K562 (cell line): Measurements from ENCODE around the gene ADCYAP1. TPM values are rescaled to one million over a fixed set of nuclear protein-coding genes. Genes with fewer than 3 reads are reported as not detected.
A peak's percentile ranks its signal among the peaks of the same experiment; 100 is the strongest.

ENCODE experiments used
- ATAC-seq: fragments of 200-7000 bp; cut with Tn5 transposase; 3 replicates; pipeline ENCODE4 v1.9.1; 2020; ENCODE audit warnings: moderate library complexity
- BruUV-seq: library from RNA; stranded (reverse); fragments of 400-500 nt; replicated peaks from 2 replicates; lab custom pipeline; 2021; lab: Mats Ljungman, UMichigan
- CTCF ChIA-PET: fragments of 300-600 bp; formaldehyde crosslinking; extraction: SDS; loops from one replicate; lab custom pipeline; 2021; ENCODE audit warnings: low intra/inter-chr PET ratio; lab: Yijun Ruan, JAX
- POLR2A ChIA-PET: fragments of 300-600, 350-650 bp; sonication (Branson Sonifier 250); formaldehyde crosslinking; extraction: SDS; loops from one replicate; lab custom pipeline; 2021; ENCODE audit warnings: antibody characterized with exemption, inconsistent platforms; lab: Yijun Ruan, JAX
- DNase-seq, 4 experiments: peaks; one replicate each; pipeline versions ENCODE4 v3.0.0 to v3.0.0-alpha.2; 2011 to 2018; ENCODE audit warnings: low spot score in 3 of 4, mixed read lengths in 3 of 4; ENCODE audit errors: extremely low read depth in 1 of 4
- FAIRE-seq: peaks from 2 replicates; lab custom pipeline; 2011; peaks lifted over from hg19 to GRCh38; lab: Jason Lieb, UNC
- H2AFZ ChIP-seq: 2 replicates; pipeline ENCODE4 v1.6.0; 2011; ENCODE audit warnings: low read depth, low read length, control low read depth, inconsistent platforms
- H3K27ac ChIP-seq: fragments of 200-600 bp; 3 replicates; pipeline ENCODE4 v1.8.0; 2011; ENCODE audit warnings: low read depth, mild to moderate bottlenecking, control low read depth, inconsistent platforms, low read length, moderate library complexity, mixed read lengths; ENCODE audit errors: extremely low read depth
- H3K27me3 ChIP-seq, 2 experiments: fragments of 300-600 bp in 1 of 2; 2 replicates in 1 of 2; 3 replicates in 1 of 2; pipeline versions ENCODE4 v1.6.0 to v1.8.0; 2011; ENCODE audit warnings: inconsistent platforms in 2 of 2, low read length in 2 of 2, mild to moderate bottlenecking in 1 of 2, mixed read lengths in 1 of 2, moderate library complexity in 1 of 2; ENCODE audit not compliant: control insufficient read depth in 2 of 2, insufficient read depth in 2 of 2
- H3K36me3 ChIP-seq: fragments of 300-600 bp; 3 replicates; pipeline ENCODE4 v1.8.0; 2011; ENCODE audit warnings: mild to moderate bottlenecking, low read length, inconsistent platforms; ENCODE audit not compliant: control insufficient read depth, insufficient read depth
- H3K4me1 ChIP-seq, 2 experiments: fragments of 200-600 bp in 1 of 2; replicated peaks in 1 of 2; 2 replicates in 1 of 2; 3 replicates in 1 of 2; pipeline versions ENCODE4 v1.5.1 to v1.8.0; 2011; ENCODE audit warnings: inconsistent platforms in 2 of 2, low read length in 2 of 2, mild to moderate bottlenecking in 1 of 2, mixed read lengths in 1 of 2, moderate library complexity in 1 of 2; ENCODE audit not compliant: control insufficient read depth in 2 of 2, insufficient read depth in 2 of 2
- H3K4me2 ChIP-seq: 2 replicates; pipeline ENCODE4 v1.6.1; 2011; ENCODE audit warnings: low read length, control low read depth, inconsistent platforms, mixed read lengths; ENCODE audit not compliant: insufficient read depth
- H3K4me3 ChIP-seq: fragments of 200-600 bp; sonication (generic), shearing (Covaris generic); 2 replicates; pipeline ENCODE4 v1.5.1; 2016; ENCODE audit warnings: control low read depth, inconsistent platforms
- H3K79me2 ChIP-seq: fragments of 200-600 bp; 3 replicates; pipeline ENCODE4 v1.8.0; 2011; ENCODE audit warnings: low read length, inconsistent platforms; ENCODE audit not compliant: control insufficient read depth, insufficient read depth
- H3K9ac ChIP-seq, 2 experiments: 2 replicates each; pipeline versions ENCODE4 v1.6.0 to v1.6.1; 2011; ENCODE audit warnings: low read depth in 2 of 2, low read length in 2 of 2, control low read depth in 1 of 2, inconsistent platforms in 1 of 2, mild to moderate bottlenecking in 1 of 2, mixed read lengths in 1 of 2; ENCODE audit not compliant: insufficient read depth in 1 of 2
- H3K9me1 ChIP-seq: one replicate; pipeline ENCODE4 v1.6.0; 2011; ENCODE audit warnings: inconsistent platforms, mild to moderate bottlenecking, low read length, moderate library complexity; ENCODE audit not compliant: control insufficient read depth, insufficient read depth
- H3K9me3 ChIP-seq: replicated peaks from 2 replicates; pipeline ENCODE4 v1.5.1; 2011; ENCODE audit warnings: low read depth, low read length, inconsistent platforms; ENCODE audit not compliant: control insufficient read depth, insufficient read depth
- H4K20me1 ChIP-seq: replicated peaks from 2 replicates; pipeline ENCODE4 v1.6.1; 2011; ENCODE audit warnings: low read length, inconsistent platforms, mixed read lengths; ENCODE audit not compliant: control insufficient read depth, insufficient read depth
- FOSL1 ChIP-seq: fragments of 200-800 bp; sonication (Bioruptor generic); conservative IDR thresholded peaks from 2 replicates; pipeline ENCODE4 v1.6.1; 2016; ENCODE audit warnings: missing genetic modification characterization, missing compliant biosample characterization
- HDAC3 ChIP-seq: fragments of 450-650 bp; IDR thresholded peaks from 2 replicates; pipeline ENCODE4 v1.6.1; 2018; ENCODE audit warnings: borderline replicate concordance, mild to moderate bottlenecking, moderate library complexity; ENCODE audit not compliant: partially characterized antibody
- KLF10 ChIP-seq: fragments of 250-450 bp; sonication (Bioruptor Pico); IDR thresholded peaks from 2 replicates; pipeline ENCODE4 v1.6.1; 2021; ENCODE audit warnings: matching md5 sums
- MITF ChIP-seq: IDR thresholded peaks from 2 replicates; pipeline ENCODE4 v1.6.1; 2014; ENCODE audit warnings: antibody characterized with exemption
- NCOR1 ChIP-seq: fragments of 450-650 bp; IDR thresholded peaks from 2 replicates; pipeline ENCODE4 v1.6.1; 2016; ENCODE audit warnings: mild to moderate bottlenecking, moderate library complexity
- NFRKB ChIP-seq: fragments of 450-650 bp; IDR thresholded peaks from 2 replicates; pipeline ENCODE4 v1.6.1; 2016; ENCODE audit warnings: low read depth
- PHF20 ChIP-seq: fragments of 450-650 bp; IDR thresholded peaks from 2 replicates; pipeline ENCODE4 v1.6.1; 2018; ENCODE audit not compliant: partially characterized antibody
- POLR2AphosphoS2 ChIP-seq: IDR thresholded peaks from 2 replicates; pipeline ENCODE4 v1.6.1; 2012; ENCODE audit warnings: low read length, improper control_type of control experiment
- RFX1 ChIP-seq: fragments of 450-650 bp; IDR thresholded peaks from 2 replicates; pipeline ENCODE4 v1.6.1; 2016; ENCODE audit warnings: mild to moderate bottlenecking, moderate library complexity
- RREB1 ChIP-seq: fragments of 250-450 bp; sonication (Bioruptor Pico); IDR thresholded peaks from 2 replicates; pipeline ENCODE4 v1.4.0; 2020
- SAFB2 ChIP-seq: fragments of 200-400 bp; formaldehyde crosslinking; IDR thresholded peaks from 2 replicates; pipeline ENCODE4 v1.6.1; 2018; ENCODE audit warnings: borderline replicate concordance, low read length, low read depth, moderate library complexity; ENCODE audit not compliant: severe bottlenecking
- SUPT5H ChIP-seq: fragments of 450-650 bp; IDR thresholded peaks from 2 replicates; pipeline ENCODE4 v1.6.1; 2016
- TBL1XR1 ChIP-seq, 2 experiments: IDR thresholded peaks; 2 replicates each; pipeline ENCODE4 v1.6.1; 2012; ENCODE audit warnings: improper control_type of control experiment in 2 of 2, low read length in 2 of 2, mild to moderate bottlenecking in 1 of 2
- ZNF224 ChIP-seq: sonication (generic); formaldehyde crosslinking; IDR thresholded peaks from 2 replicates; pipeline ENCODE4 v1.8.0; 2022; ENCODE audit warnings: mild to moderate bottlenecking, missing genetic modification reagents
- ZNF263 ChIP-seq: sonication (generic); formaldehyde crosslinking; IDR thresholded peaks from 2 replicates; pipeline ENCODE4 v1.8.0; 2022; ENCODE audit warnings: mild to moderate bottlenecking, missing genetic modification reagents, borderline replicate concordance
- ZNF589 ChIP-seq: fragments of 200-800 bp; sonication (Bioruptor generic); IDR thresholded peaks from 2 replicates; pipeline ENCODE4 v1.6.1; 2016; ENCODE audit warnings: low read depth, missing genetic modification characterization, missing compliant biosample characterization
- WGBS: fragments of 100-300 bp; shearing (Covaris generic); methylation state at CpG from one replicate; pipeline ENCODE4 v1.1.6; 2016; ENCODE audit warnings: low coverage, mixed read lengths; ENCODE audit not compliant: insufficient coverage; ENCODE audit errors: missing lambda C conversion rate; 5-methylcytosine and 5-hydroxymethylcytosine counted together
- in situ Hi-C: fragments of 300-500 bp; cut with MboI; formaldehyde crosslinking; loops from 4 replicates; pipeline ENCODE4 v1.15.0; 2018; ENCODE audit warnings: inconsistent platforms, mixed read lengths
- intact Hi-C: fragments of 100-400 bp; cut with micrococcal nuclease; formaldehyde crosslinking; loops from 2 replicates; pipeline ENCODE4 v1.14.2; 2022
- polyA plus RNA-seq, 8 experiments: library from polyadenylated mRNA; depleted of rRNA in 4 of 8; stranded (reverse) in 5 of 8; unstranded in 3 of 8; fragments of >200 nt; fragmentation: Nextera tagmentation in 2 of 8; fragmentation: Illumina TruSeq in 1 of 8; extraction: Ambion mirVana in 2 of 8; extraction: Trizol in 1 of 8; gene quantifications; 2 replicates each; pipeline versions ENCODE4 v1.2.1 to v1.2.3, GENCODE V29; 2011 to 2014; ENCODE audit warnings: inconsistent platforms in 1 of 8, missing spikeins in 1 of 8
- total RNA-seq, 7 experiments: library from RNA; depleted of rRNA in 6 of 7; stranded (reverse); fragments of >200 nt in 6 of 7; fragmentation: Illumina TruSeq in 2 of 7; extraction: Trizol in 2 of 7; gene quantifications; 2 replicates each; pipeline versions ENCODE4 v1.2.1 to v1.2.3, GENCODE V29; 2011 to 2021; ENCODE audit warnings: low replicate concordance in 1 of 7
- TF ChIP-seq, protein P1 (sequence below): sonication (generic); formaldehyde crosslinking; IDR thresholded peaks from 2 replicates; pipeline ENCODE4 v1.8.1; 2022; ENCODE audit warnings: missing genetic modification reagents

Gene ADCYAP1
- total and polyA plus RNA-seq, 9 of the 15 experiments (the other 6 are each of a cell fraction or from before 2014, with no cell fraction given): 0.03 TPM; not detected in 8

- CTCF ChIA-PET: no interaction called here
- POLR2A ChIA-PET: no interaction called here
- H3K4me1 ChIP-seq: no peaks in the 10 kb centered on the region
- TF ChIP-seq, protein P1, sequence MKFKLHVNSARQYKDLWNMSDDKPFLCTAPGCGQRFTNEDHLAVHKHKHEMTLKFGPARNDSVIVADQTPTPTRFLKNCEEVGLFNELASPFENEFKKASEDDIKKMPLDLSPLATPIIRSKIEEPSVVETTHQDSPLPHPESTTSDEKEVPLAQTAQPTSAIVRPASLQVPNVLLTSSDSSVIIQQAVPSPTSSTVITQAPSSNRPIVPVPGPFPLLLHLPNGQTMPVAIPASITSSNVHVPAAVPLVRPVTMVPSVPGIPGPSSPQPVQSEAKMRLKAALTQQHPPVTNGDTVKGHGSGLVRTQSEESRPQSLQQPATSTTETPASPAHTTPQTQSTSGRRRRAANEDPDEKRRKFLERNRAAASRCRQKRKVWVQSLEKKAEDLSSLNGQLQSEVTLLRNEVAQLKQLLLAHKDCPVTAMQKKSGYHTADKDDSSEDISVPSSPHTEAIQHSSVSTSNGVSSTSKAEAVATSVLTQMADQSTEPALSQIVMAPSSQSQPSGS (CRISPR knock-in tag): no peak
- no peak for TF ChIP-seq FOSL1
- TF ChIP-seq RREB1 (CRISPR knock-in tag): no peak
- TF ChIP-seq NCOR1: no peak
- TF ChIP-seq HDAC3: no peak
- no peak for TF ChIP-seq TBL1XR1 (IDR thresholded peaks at IDR 0.05; ENCODE audit: low read length in 2 of 2)
- no peak for TF ChIP-seq NFRKB
- no peak for TF ChIP-seq SUPT5H
- TF ChIP-seq ZNF224 (CRISPR knock-in tag): no peak
- no peak for TF ChIP-seq SAFB2
- TF ChIP-seq ZNF589 (CRISPR knock-in tag): no peak
- TF ChIP-seq KLF10 (CRISPR knock-in tag): no peak
- no peak for TF ChIP-seq POLR2AphosphoS2
- TF ChIP-seq ZNF263 (CRISPR knock-in tag): no peak
- TF ChIP-seq PHF20: no peak
- no peak for TF ChIP-seq MITF
- TF ChIP-seq RFX1: no peak
Observed at GRCh38 chr18:941331-941730, 36.7 kb downstream of the ADCYAP1 start.

More at GRCh38 chr18:941331-941730, 36.7 kb downstream of the ADCYAP1 start:
- no peaks in the 10 kb centered on the region for H3K9me3 ChIP-seq
- no peak overlapping the region for H3K27ac ChIP-seq
- no peaks in the 10 kb centered on the region for H4K20me1 ChIP-seq
- H3K27me3 ChIP-seq: peaks cover 8 to 16% of the 10 kb centered on the region in 2 experiments; a peak in 4 of 5 replicates
- intact Hi-C loops: no loop called here
- no peaks in the 10 kb centered on the region for H3K36me3 ChIP-seq
- no peak overlapping the region for H3K9ac ChIP-seq
- WGBS: 2% methylated on average over 2 of the region's 2 CpGs
- H3K4me3 ChIP-seq: no peak overlapping the region
- no TSS peak for BruUV-seq
- FAIRE-seq: peak; percentile 29
- DNase-seq: no peak
- H3K9me1 ChIP-seq: no peaks in the 10 kb centered on the region
- in situ Hi-C loops: no loop called here
- ATAC-seq: no peak
- no peaks in the 10 kb centered on the region for H3K79me2 ChIP-seq
- no peak overlapping the region for H2AFZ ChIP-seq
- no peak overlapping the region for H3K4me2 ChIP-seq
